Mesodermal cell (in vitro differentiated cells): Measurements from ENCODE around the gene ANKRD63.

Experiments used
- H3K27ac ChIP-seq: 2 replicates; pipeline ENCODE4 v1.7.0; 2013; ENCODE audit warnings: mild to moderate bottlenecking, low read depth, low read length, moderate library complexity; ENCODE audit not compliant: severe bottlenecking
- H3K36me3 ChIP-seq: 2 replicates; pipeline ENCODE4 v1.7.1; 2013; ENCODE audit warnings: mild to moderate bottlenecking, low read length, moderate library complexity; ENCODE audit not compliant: control insufficient read depth, insufficient read depth
- H3K4me1 ChIP-seq: one replicate; pipeline ENCODE4 v1.7.1; 2013; ENCODE audit warnings: mild to moderate bottlenecking, low read length; ENCODE audit not compliant: insufficient read depth, control insufficient read depth, poor library complexity, severe bottlenecking
- H3K4me3 ChIP-seq: 2 replicates; pipeline ENCODE4 v1.7.0; 2013; ENCODE audit warnings: low read length, control low read depth, mild to moderate bottlenecking; ENCODE audit not compliant: insufficient read depth, poor library complexity, severe bottlenecking; ENCODE audit errors: extremely low read depth
- H3K9me3 ChIP-seq: 2 replicates; pipeline ENCODE4 v1.7.1; 2013; ENCODE audit warnings: mild to moderate bottlenecking, low read length, moderate library complexity; ENCODE audit not compliant: control insufficient read depth
- WGBS, 2 experiments: methylation state at CpG; one replicate each; pipeline ENCODE4 v1.1.5; 2013; ENCODE audit warnings: missing lambda C conversion rate in 2 of 2; ENCODE audit not compliant: insufficient coverage in 2 of 2; 5-methylcytosine and 5-hydroxymethylcytosine counted together

Gene ANKRD63

GRCh38 chr15:40313531-40314398 is 30.9 kb upstream of the ANKRD63 start:
- Histone ChIP-seq H3K9me3 (no peaks in the 10 kb centered on the region), H3K36me3 (no peaks in the 10 kb centered on the region), H3K4me3 (no peak overlapping the region), H3K27ac (no peak overlapping the region), H3K4me1 (peaks cover 29% of the 10 kb centered on the region)
- WGBS, 2 experiments, result 70 to 89% methylated on average over 7 of the region's 10 CpGs

GRCh38 chr15:40312370-40313158 is 29.7 kb upstream of the ANKRD63 start:
- Histone ChIP-seq H3K4me1 (peaks cover 38% of the 10 kb centered on the region), H3K4me3 (no peak overlapping the region), H3K9me3 (no peaks in the 10 kb centered on the region), H3K36me3 (no peaks in the 10 kb centered on the region), H3K27ac (no peak overlapping the region)
- WGBS, 2 experiments, result 88 to 91% methylated on average over 10 of the region's 10 CpGs

- Histone ChIP-seq H3K4me1 (peaks cover 50% of the 10 kb centered on the region), H3K9me3 (no peaks in the 10 kb centered on the region), H3K27ac (no peak overlapping the region), H3K36me3 (no peaks in the 10 kb centered on the region), H3K4me3 (no peak overlapping the region)
- WGBS, 2 experiments, result 49 to 65% methylated on average over 2 to 3 of the region's 3 CpGs
Measured at GRCh38 chr15:40310993-40311392, 28.1 kb upstream of the ANKRD63 start.

- Histone ChIP-seq H3K9me3 (no peaks in the 10 kb centered on the region), H3K36me3 (no peaks in the 10 kb centered on the region), H3K4me3 (no peak overlapping the region), H3K4me1 (peaks cover 48% of the 10 kb centered on the region), H3K27ac (no peak overlapping the region)
- WGBS, 2 experiments, result 18 to 27% methylated on average over 2 to 4 of the region's 4 CpGs
Measured at GRCh38 chr15:40310001-40310959, 27.4 kb upstream of the ANKRD63 start.

- Histone ChIP-seq H3K36me3 (no peaks in the 10 kb centered on the region), H3K4me3 (no peak overlapping the region), H3K9me3 (no peaks in the 10 kb centered on the region), H3K4me1 (peaks cover 40% of the 10 kb centered on the region), H3K27ac (no peak overlapping the region)
- 68 to 79% methylated on average over 5 to 6 of the region's 8 CpGs for WGBS, 2 experiments
Measured at GRCh38 chr15:40309344-40309862, 26.5 kb upstream of the ANKRD63 start.

- Histone ChIP-seq H3K9me3 (no peaks in the 10 kb centered on the region), H3K4me1 (peaks cover 36% of the 10 kb centered on the region), H3K4me3 (peak within 1 kb of the TSS; percentile 21), H3K36me3 (peaks cover 6% of the 10 kb centered on the region), H3K27ac (peak within 1 kb of the TSS; percentile 59)
- WGBS, 2 experiments, result 45 to 54% methylated on average over 7 to 8 of the region's 15 CpGs
Measured at GRCh38 chr15:40307421-40308211, 24.8 kb upstream of the ANKRD63 start, which contains the start of gene PLCB2. Gene PLCB2 (minus strand): TSS chr15:40307935. CDS start chr15:40307672, 263 bp downstream.

- Histone ChIP-seq H3K27ac (peak overlapping the region; percentile 23), H3K4me3 (peak overlapping the region; percentile 21), H3K36me3 (peaks cover 6% of the 10 kb centered on the region), H3K9me3 (no peaks in the 10 kb centered on the region), H3K4me1 (peaks cover 42% of the 10 kb centered on the region)
- WGBS, 2 experiments, result 42 to 50% methylated on average over 2 to 3 of the region's 7 CpGs
Measured at GRCh38 chr15:40306908-40307307, 24.0 kb upstream of the ANKRD63 start.

GRCh38 chr15:40306371-40306770 is 23.5 kb upstream of the ANKRD63 start:
- WGBS, 2 experiments, result 86 to 96% methylated on average over 2 to 5 of the region's 5 CpGs
- Histone ChIP-seq H3K36me3 (peaks cover 6% of the 10 kb centered on the region), H3K4me3 (no peak overlapping the region), H3K4me1 (peaks cover 45% of the 10 kb centered on the region), H3K27ac (no peak overlapping the region), H3K9me3 (no peaks in the 10 kb centered on the region)

- H3K9me3 ChIP-seq, result peaks cover 4% of the 10 kb centered on the region
Measured at GRCh38 chr15:40305281-40305680, 22.4 kb upstream of the ANKRD63 start.

More at GRCh38 chr15:40305281-40305680, 22.4 kb upstream of the ANKRD63 start:
- WGBS, 2 experiments, result 92 to 100% methylated on average over 3 to 4 of the region's 4 CpGs
- Histone ChIP-seq H3K27ac (no peak overlapping the region), H3K4me1 (peaks cover 49% of the 10 kb centered on the region), H3K4me3 (no peak overlapping the region), H3K36me3 (peaks cover 10% of the 10 kb centered on the region)
